Left colon (tissue), 2 donors: ENCODE data around the gene DMXL1. TPM values are rescaled to one million over a fixed set of nuclear protein-coding genes. Genes with fewer than 3 reads are reported as not detected.

ENCODE experiments used
- ATAC-seq: fragments of 200-7000 bp; cut with Tn5 transposase; one replicate; pipeline ENCODE4 v1.9.1; 2020; ENCODE audit warnings: mild to moderate bottlenecking, moderate library complexity
- DNase-seq, 2 donors: peaks; one replicate each; pipeline ENCODE4 v3.0.0-alpha.2; 2020
- intact Hi-C, 2 donors: fragments of 100-400 bp; cut with DNase I in 1 of 2; cut with micrococcal nuclease in 1 of 2; formaldehyde crosslinking; loops; one replicate each; pipeline versions ENCODE4 v1.11.2 to v1.14.0; 2022; cut with DNase I, micrococcal nuclease
- microRNA-seq, 2 donors: library from miRNA; unstranded; fragments of <30 nt; microRNA quantifications; one replicate each; pipeline versions ENCODE4 v1.1.0 to v1.2.0, GENCODE V29; 2020
- total RNA-seq, 2 donors: library from RNA; stranded (reverse); fragmentation: NEBNext Ultra II Directional; extraction: Animal tissue kit (Norgen Biotek cat#: 25700); gene quantifications; one replicate each; pipeline ENCODE4 v1.2.1, GENCODE V29; 2021
- donor health status: DM: no; HTN: no; CAD: no.
- donor health status: DM: yes; HTN: yes; CAD: no.

DMXL1 gene
- total RNA-seq, 2 donors from 2014 or later, result 48.0 to 49.6 TPM

GRCh38 chr5:119293516-119293829 is 222.6 kb downstream of the DMXL1 start:
- intact Hi-C loops, result no loop called here
- no peak for DNase-seq
- ATAC-seq, result no peak

Small RNA genes within 50 kb of the gene (microRNA-seq; reads per million reads assigned to microRNA genes)
- 0 reads per million in 2 donors for gene MIR5706

Other genes starting within 250 kb of the DMXL1 start
- 10 to 100 TPM; 11.9 to 12.4 TPM for gene DTWD2, start 82.5 kb upstream of the DMXL1 start, total RNA-seq